RWPE1 (cell line): ENCODE measurements around the gene BRD8.

ENCODE experiments used
- CTCF ChIA-PET: fragments of 350-600 bp; sonication (Branson Sonifier 250); formaldehyde crosslinking; extraction: SDS; loops from one replicate; lab custom pipeline; 2021; lab: Yijun Ruan, JAX
- POLR2A ChIA-PET: fragments of 400-600 bp; formaldehyde crosslinking; extraction: SDS; loops from one replicate; lab custom pipeline; 2020; ENCODE audit warnings: antibody characterized with exemption; ENCODE audit not compliant: low non-redundant PET; lab: Yijun Ruan, JAX
- DNase-seq: peaks from one replicate; pipeline ENCODE4 v3.0.0; 2012; ENCODE audit warnings: low spot score
- H3K27ac ChIP-seq: fragments of 450-650 bp; 2 replicates; pipeline ENCODE4 v1.5.1; 2017
- TF ChIP-seq, protein P1 (sequence below): fragments of 450-650 bp; conservative IDR thresholded peaks from 2 replicates; pipeline ENCODE4 v1.5.1; 2017; ENCODE audit warnings: low read depth, mild to moderate bottlenecking

BRD8 gene

DNA sequence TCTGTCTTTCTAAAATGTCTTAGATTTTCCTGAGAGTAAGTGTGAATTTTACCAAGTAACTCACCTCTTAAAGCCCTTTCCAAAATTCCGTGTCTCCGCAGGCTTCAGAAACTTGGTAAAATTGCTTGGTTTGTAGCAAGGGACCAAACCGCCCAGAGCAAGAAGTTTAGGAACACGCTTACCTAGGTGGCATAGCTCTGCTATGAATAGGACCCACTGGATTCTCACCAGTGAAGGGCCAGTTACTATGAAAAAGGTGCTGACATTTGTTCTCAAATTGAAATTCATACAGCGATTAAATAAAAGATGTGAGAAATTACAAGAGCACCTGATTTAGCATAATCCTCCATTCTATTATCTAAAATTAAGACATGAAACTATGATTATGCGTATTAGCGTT, 45.9 kb downstream of the BRD8 start:
- ChIA-PET CTCF (interaction anchor here (0.6 to 2.0 kb wide), 5 partner anchors 13 to 472 kb away, joined by 3 to 25 read pairs (median 7); no protein-coding TSS in a partner anchor), POLR2A (interaction anchor here (0.7 kb wide), 1 partner anchor 641 kb away, joined by 5 read pairs; no protein-coding TSS in a partner anchor)
- no peak overlapping the region for H3K27ac ChIP-seq
- DNase-seq: no peak
- TF ChIP-seq, protein P1, sequence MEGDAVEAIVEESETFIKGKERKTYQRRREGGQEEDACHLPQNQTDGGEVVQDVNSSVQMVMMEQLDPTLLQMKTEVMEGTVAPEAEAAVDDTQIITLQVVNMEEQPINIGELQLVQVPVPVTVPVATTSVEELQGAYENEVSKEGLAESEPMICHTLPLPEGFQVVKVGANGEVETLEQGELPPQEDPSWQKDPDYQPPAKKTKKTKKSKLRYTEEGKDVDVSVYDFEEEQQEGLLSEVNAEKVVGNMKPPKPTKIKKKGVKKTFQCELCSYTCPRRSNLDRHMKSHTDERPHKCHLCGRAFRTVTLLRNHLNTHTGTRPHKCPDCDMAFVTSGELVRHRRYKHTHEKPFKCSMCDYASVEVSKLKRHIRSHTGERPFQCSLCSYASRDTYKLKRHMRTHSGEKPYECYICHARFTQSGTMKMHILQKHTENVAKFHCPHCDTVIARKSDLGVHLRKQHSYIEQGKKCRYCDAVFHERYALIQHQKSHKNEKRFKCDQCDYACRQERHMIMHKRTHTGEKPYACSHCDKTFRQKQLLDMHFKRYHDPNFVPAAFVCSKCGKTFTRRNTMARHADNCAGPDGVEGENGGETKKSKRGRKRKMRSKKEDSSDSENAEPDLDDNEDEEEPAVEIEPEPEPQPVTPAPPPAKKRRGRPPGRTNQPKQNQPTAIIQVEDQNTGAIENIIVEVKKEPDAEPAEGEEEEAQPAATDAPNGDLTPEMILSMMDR: no peak

- no peak for DNase-seq
- CTCF ChIA-PET: interaction anchor here (0.5 to 1.9 kb wide), 5 partner anchors 22 to 497 kb away, joined by 3 to 6 read pairs (median 4); no protein-coding TSS in a partner anchor
- TF ChIP-seq, protein P1: no peak
- POLR2A ChIA-PET: no interaction called here
- H3K27ac ChIP-seq: no peak overlapping the region
Observed at GRCh38 chr5:138129347-138129746, 49.1 kb downstream of the BRD8 start.

DNA sequence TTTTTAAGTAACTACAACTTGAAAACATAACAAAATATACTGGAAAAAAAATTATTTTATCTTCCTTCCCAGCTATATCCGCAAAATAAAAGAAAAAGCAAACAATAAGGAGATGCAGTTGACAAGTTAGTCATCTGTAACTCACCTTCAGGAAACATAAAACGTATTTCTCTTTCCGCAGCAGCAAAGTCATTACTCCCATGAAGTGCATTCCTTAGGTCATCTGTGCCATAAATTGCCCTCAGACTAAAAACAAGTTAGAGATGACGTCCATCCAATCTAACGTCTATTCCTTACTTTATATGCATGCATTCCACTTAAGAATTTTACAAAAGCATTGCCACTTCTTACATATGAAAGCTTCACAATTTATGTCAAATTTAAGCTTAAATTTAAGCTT, 50.1 kb downstream of the BRD8 start:
- POLR2A ChIA-PET: no interaction called here
- TF ChIP-seq, protein P1: 0 out of 2 replicates have a peak, but pooled peaks have one; percentile 4
- DNase-seq: no peak
- CTCF ChIA-PET: interaction anchor here (0.6 to 1.9 kb wide), 4 partner anchors 13 to 350 kb away, joined by 3 to 6 read pairs (median 4); no protein-coding TSS in a partner anchor
- no peak overlapping the region for H3K27ac ChIP-seq

- H3K27ac ChIP-seq: no peak overlapping the region
- no peak for DNase-seq
- ChIA-PET CTCF (interaction anchor here (0.7 to 1.7 kb wide), 2 partner anchors 13 to 1018 kb away, joined by 4 to 5 read pairs; no protein-coding TSS in a partner anchor), POLR2A (no interaction called here)
- TF ChIP-seq, protein P1: no peak
Observed at GRCh38 chr5:138115254-138115653, 63.2 kb downstream of the BRD8 start.

DNA sequence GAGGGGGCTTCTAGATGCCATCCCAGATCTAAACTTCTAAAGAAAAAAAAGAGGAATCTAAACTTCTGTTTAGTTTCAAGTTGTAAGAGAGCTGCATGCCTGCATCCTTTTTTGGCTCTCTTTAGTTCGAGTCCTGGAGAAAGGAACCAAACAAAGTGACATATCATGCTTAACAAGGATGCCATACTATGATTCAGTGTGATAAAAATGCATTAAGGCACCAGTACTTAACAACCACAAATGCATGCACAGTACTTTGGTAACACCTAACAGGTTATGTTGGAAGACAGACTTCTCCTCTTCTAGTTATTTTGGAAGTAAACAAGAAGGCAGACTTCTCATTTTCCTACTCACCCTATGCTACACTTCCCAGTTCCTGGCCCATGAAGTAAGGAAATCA, 66.5 kb downstream of the BRD8 start:
- TF ChIP-seq, protein P1: no peak
- POLR2A ChIA-PET: no interaction called here
- no peak for DNase-seq
- no peak overlapping the region for H3K27ac ChIP-seq
- CTCF ChIA-PET: interaction anchor here (0.7 to 1.1 kb wide), 2 partner anchors 22 to 489 kb away, joined by 3 to 4 read pairs; no protein-coding TSS in a partner anchor

DNA sequence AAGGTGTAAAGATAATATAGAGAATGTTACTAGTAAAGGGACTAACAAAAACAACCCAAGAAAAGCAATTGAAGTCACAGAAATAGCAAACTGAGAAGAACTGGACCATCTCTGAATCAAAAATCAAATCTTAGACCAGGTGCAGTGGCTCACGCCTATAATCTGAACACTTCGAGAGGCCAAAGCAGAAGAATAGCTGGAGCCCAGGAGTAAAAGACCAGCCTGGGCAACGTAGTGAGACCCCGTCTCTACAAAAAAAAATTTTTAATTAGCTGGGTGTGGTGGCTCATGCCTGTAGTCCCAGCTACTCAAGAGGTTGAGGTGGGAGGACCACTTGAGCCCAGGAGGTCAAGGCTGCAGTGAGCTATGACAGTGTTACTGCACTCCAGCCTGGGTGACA, 67.2 kb downstream of the BRD8 start:
- CTCF ChIA-PET: interaction anchor here (1.1 to 1.2 kb wide), 2 partner anchors 22 to 35 kb away, joined by 3 to 4 read pairs; no protein-coding TSS in a partner anchor
- TF ChIP-seq, protein P1: no peak

More for the DNA sequence above, 67.2 kb downstream of the BRD8 start:
- POLR2A ChIA-PET: no interaction called here
- no peak overlapping the region for H3K27ac ChIP-seq
- no peak for DNase-seq
